GM23338 (cell line): Measurements from ENCODE around the gene PTPRN2. TPM values are rescaled to one million over a fixed set of nuclear protein-coding genes. Genes with fewer than 3 reads are reported as not detected.

ENCODE experiments used
- ATAC-seq: fragments of 200-7000 bp; cut with Tn5 transposase; 3 replicates; pipeline ENCODE4 v1.9.1; 2020
- DNase-seq: peaks from one replicate; pipeline ENCODE4 v3.0.0-alpha.2; 2015; ENCODE audit warnings: low spot score
- H2AFZ ChIP-seq: fragments of 200-600 bp; sonication (generic); 2 replicates; pipeline ENCODE4 v1.8.0; 2016; ENCODE audit warnings: antibody characterized with exemption, mild to moderate bottlenecking, moderate library complexity
- H3F3A ChIP-seq: fragments of 200-600 bp; sonication (generic); replicated peaks from 2 replicates; pipeline ENCODE4 v1.8.0; 2017; ENCODE audit warnings: antibody characterized with exemption, mixed run types, low read depth
- H3K27ac ChIP-seq: fragments of 200-600 bp; sonication (generic); 2 replicates; pipeline ENCODE4 v1.6.1; 2016; ENCODE audit warnings: low read depth
- H3K27me3 ChIP-seq: fragments of 200-600 bp; sonication (generic); 2 replicates; pipeline ENCODE4 v1.8.0; 2016; ENCODE audit warnings: mild to moderate bottlenecking, mixed run types, moderate library complexity; ENCODE audit not compliant: insufficient read depth
- H3K36me3 ChIP-seq: fragments of 200-600 bp; sonication (generic); 2 replicates; pipeline ENCODE4 v1.8.0; 2016; ENCODE audit warnings: mild to moderate bottlenecking; ENCODE audit not compliant: insufficient read depth
- H3K4me1 ChIP-seq: fragments of 200-600 bp; sonication (generic); 2 replicates; pipeline ENCODE4 v1.8.0; 2016; ENCODE audit warnings: mild to moderate bottlenecking, moderate library complexity; ENCODE audit not compliant: insufficient read depth
- H3K4me2 ChIP-seq: fragments of 200-600 bp; sonication (generic); 2 replicates; pipeline ENCODE4 v1.7.1; 2017; ENCODE audit warnings: mixed run types
- H3K4me3 ChIP-seq: fragments of 200-600 bp; sonication (generic); 2 replicates; pipeline ENCODE4 v1.6.1; 2016; ENCODE audit warnings: mixed run types
- H3K79me2 ChIP-seq: fragments of 200-600 bp; sonication (generic); replicated peaks from 2 replicates; pipeline ENCODE4 v1.8.0; 2017; ENCODE audit warnings: mild to moderate bottlenecking; ENCODE audit not compliant: insufficient read depth
- H3K9me2 ChIP-seq: fragments of 200-600 bp; sonication (generic); 2 replicates; pipeline ENCODE4 v1.8.0; 2017; ENCODE audit not compliant: insufficient read depth
- H4K20me1 ChIP-seq: fragments of 200-600 bp; sonication (generic); replicated peaks from 2 replicates; pipeline ENCODE4 v1.8.0; 2017; ENCODE audit warnings: mild to moderate bottlenecking; ENCODE audit not compliant: insufficient read depth
- H3K27ac Mint-ChIP-seq: 2 replicates; pipeline ENCODE4 v1.8.0; 2020; ENCODE audit warnings: inconsistent platforms, mild to moderate bottlenecking, moderate library complexity, mixed read lengths
- H3K27me3 Mint-ChIP-seq: 3 replicates; pipeline ENCODE4 v1.8.0; 2022; ENCODE audit warnings: low read depth, mild to moderate bottlenecking, moderate library complexity, mixed read lengths, inconsistent platforms; ENCODE audit not compliant: insufficient read depth, poor library complexity
- H3K36me3 Mint-ChIP-seq: 3 replicates; pipeline ENCODE4 v1.8.0; 2021; ENCODE audit warnings: low read depth, mild to moderate bottlenecking, inconsistent platforms, moderate library complexity, mixed read lengths
- H3K4me1 Mint-ChIP-seq: 3 replicates; pipeline ENCODE4 v1.8.0; 2020; ENCODE audit warnings: mild to moderate bottlenecking, inconsistent platforms, mixed read lengths
- H3K4me3 Mint-ChIP-seq: 3 replicates; pipeline ENCODE4 v1.8.0; 2021; ENCODE audit warnings: moderate library complexity, mild to moderate bottlenecking, inconsistent platforms, mixed read lengths
- H3K9me3 Mint-ChIP-seq: 3 replicates; pipeline ENCODE4 v1.8.0; 2020; ENCODE audit warnings: moderate library complexity, mild to moderate bottlenecking, inconsistent platforms, mixed read lengths
- CREB1 ChIP-seq: fragments of 250-450 bp; sonication (Bioruptor Pico); IDR thresholded peaks from 2 replicates; pipeline ENCODE4 v1.5.0; 2020; ENCODE audit warnings: low read depth, mild to moderate bottlenecking, moderate library complexity
- ETS1 ChIP-seq: IDR thresholded peaks from 2 replicates; pipeline ENCODE4 v1.6.1; 2016; ENCODE audit warnings: antibody characterized with exemption
- JUNB ChIP-seq: IDR thresholded peaks from one replicate; pipeline ENCODE4 v1.6.1; 2016; ENCODE audit warnings: antibody characterized with exemption; ENCODE audit not compliant: unreplicated experiment
- POLR2AphosphoS5 ChIP-seq: IDR thresholded peaks from 2 replicates; pipeline ENCODE4 v1.6.1; 2016; ENCODE audit warnings: antibody characterized with exemption, low read depth
- REST ChIP-seq: IDR thresholded peaks from one replicate; pipeline ENCODE4 v1.6.1; 2018; ENCODE audit warnings: antibody characterized with exemption; ENCODE audit not compliant: unreplicated experiment
- ZNF114 ChIP-seq: fragments of 250-450 bp; sonication (Bioruptor Pico); IDR thresholded peaks from 2 replicates; pipeline ENCODE4 v1.5.0; 2020; ENCODE audit warnings: mild to moderate bottlenecking, moderate library complexity
- ZNF331 ChIP-seq: fragments of 250-450 bp; sonication (Bioruptor Pico); IDR thresholded peaks from 2 replicates; pipeline ENCODE4 v1.5.0; 2020; ENCODE audit warnings: low read depth, mild to moderate bottlenecking, moderate library complexity
- ZNF462 ChIP-seq: fragments of 250-450 bp; sonication (Bioruptor Pico); IDR thresholded peaks from 2 replicates; pipeline ENCODE4 v1.5.0; 2020; ENCODE audit warnings: mild to moderate bottlenecking, moderate library complexity
- polyA plus RNA-seq: library from polyadenylated mRNA; unstranded; fragments of >200 nt; fragmentation: Nextera tagmentation; extraction: Ambion mirVana; gene quantifications from 2 replicates; pipeline ENCODE4 v1.2.1, GENCODE V29; 2016
- total RNA-seq: library from RNA; depleted of rRNA; stranded (reverse); fragments of >200 nt; shearing (Covaris generic); gene quantifications from 2 replicates; pipeline ENCODE4 v1.2.3, GENCODE V29; 2014

Gene PTPRN2
- total and polyA plus RNA-seq, 2 experiments from 2014 or later = 0.87 to 4.0 TPM

- TF ChIP-seq REST (no peak), ZNF331 (CRISPR knock-in tag) (no peak), CREB1 (CRISPR knock-in tag) (no peak), ETS1 (no peak)
Observed at GRCh38 chr7:157859915-157860314, 727.7 kb downstream of the PTPRN2 start (continued).

- Mint-ChIP-seq H3K27me3 (peaks cover 8% of the 10 kb centered on the region), H3K9me3 (peaks cover 25% of the 10 kb centered on the region), H3K4me3 (no peak overlapping the region), H3K27ac (no peak overlapping the region), H3K4me1 (no peaks in the 10 kb centered on the region), H3K36me3 (peaks cover 38% of the 10 kb centered on the region)
- no peaks in the 10 kb centered on the region for H4K20me1 ChIP-seq
- no peaks in the 10 kb centered on the region for H3K27me3 ChIP-seq
- no peaks in the 10 kb centered on the region for H3K79me2 ChIP-seq
- ATAC-seq (no peak), DNase-seq (no peak)
- no peaks in the 10 kb centered on the region for H3K36me3 ChIP-seq
- no peak overlapping the region for H2AFZ ChIP-seq
- H3F3A ChIP-seq = no peaks in the 10 kb centered on the region
- H3K4me1 ChIP-seq = no peaks in the 10 kb centered on the region
- no peak overlapping the region for H3K27ac ChIP-seq
- no peaks in the 10 kb centered on the region for H3K9me2 ChIP-seq
- H3K4me2 ChIP-seq = no peak overlapping the region
- H3K4me3 ChIP-seq = no peak overlapping the region
- TF ChIP-seq CREB1 (CRISPR knock-in tag) (no peak), POLR2AphosphoS5 (no peak), ZNF114 (no peak), JUNB (no peak), ETS1 (no peak), REST (no peak), ZNF462 (CRISPR knock-in tag) (no peak)
Observed at GRCh38 chr7:157857578-157858075, 730.0 kb downstream of the PTPRN2 start.
